ENCODE results near the gene MAS1L.

GRCh38 chr6:29465279-29465678, 22.5 kb downstream of the MAS1L start:
- TF ChIP-seq CTCF (IDR thresholded peaks at IDR 0.05; ENCODE audit: poor library complexity, severe bottlenecking), result no peak
- TF ChIP-seq POLR2AphosphoS5 (IDR thresholded peaks at IDR 0.05), result no peak
- no peak for TF ChIP-seq RAD21 (conservative IDR thresholded peaks at IDR 0.05)
- TF ChIP-seq TAF1 (IDR thresholded peaks at IDR 0.05; ENCODE audit: low read depth), result no peak

Data from neural cell (in vitro differentiated cells).